HG02885 (cell line): ENCODE results near the gene DACH2.

Experiments used
- ATAC-seq: cut with Tn5 transposase; IDR thresholded peaks from one replicate; pipeline ENCODE4 v1.9.1; 2021; ENCODE audit warnings: mild to moderate bottlenecking; ENCODE audit not compliant: unreplicated experiment, poor library complexity

Gene DACH2

DNA sequence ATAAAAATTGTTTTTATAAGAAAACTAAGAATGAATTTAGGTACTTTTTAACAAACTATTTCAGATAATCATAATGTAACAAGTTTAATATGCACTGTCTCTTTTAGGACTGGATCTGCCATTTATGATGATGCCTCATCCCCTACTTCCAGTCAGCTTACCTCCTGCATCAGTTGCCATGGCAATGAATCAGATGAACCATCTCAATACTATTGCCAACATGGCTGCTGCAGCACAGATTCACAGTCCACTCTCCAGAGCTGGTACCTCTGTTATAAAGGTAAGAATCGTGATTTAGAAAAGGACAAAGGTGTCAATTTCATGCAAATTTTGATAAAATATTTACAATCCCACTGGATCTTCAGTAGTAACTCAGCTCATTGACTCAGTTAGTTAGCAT lies 566.2 kb downstream of the DACH2 start:
- no peak for ATAC-seq

DNA sequence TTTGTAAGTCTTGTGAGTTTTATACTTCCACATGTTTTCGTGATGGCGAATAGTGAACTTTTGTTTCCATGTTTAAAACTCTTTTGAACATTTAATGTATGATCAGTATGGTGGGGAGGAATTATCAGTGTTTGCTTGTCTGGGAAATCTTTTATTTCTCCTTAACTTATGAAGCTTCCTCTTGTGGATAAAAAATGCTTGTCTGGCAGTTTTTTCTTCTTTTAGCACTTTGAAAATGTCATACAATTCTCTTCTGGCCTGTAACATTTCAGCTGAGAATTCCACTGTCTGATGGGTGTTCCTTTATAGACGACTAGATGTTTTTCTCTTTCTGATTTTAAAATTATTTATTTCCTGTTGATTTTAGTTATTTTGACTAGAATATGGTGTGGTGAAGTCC lies 576.0 kb downstream of the DACH2 start:
- no peak for ATAC-seq

DNA sequence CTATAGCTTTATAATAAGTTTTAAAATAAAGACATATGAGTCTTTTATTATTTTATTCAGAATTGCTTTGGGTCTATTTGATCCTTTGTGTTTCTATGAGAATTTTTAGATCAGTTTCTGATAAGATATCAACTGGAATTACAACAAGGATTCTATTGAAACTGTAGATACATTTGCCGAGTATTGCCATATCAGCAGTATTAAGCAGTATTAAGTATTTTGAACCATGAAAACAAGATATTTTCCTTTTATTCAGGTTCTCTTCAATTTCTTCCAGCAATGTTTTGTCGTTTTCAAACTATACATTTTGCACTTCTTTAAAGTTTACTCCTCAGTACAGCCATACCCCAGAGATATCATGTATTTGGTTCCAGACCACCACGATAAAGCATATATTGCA lies 598.8 kb downstream of the DACH2 start:
- ATAC-seq = no peak

DNA sequence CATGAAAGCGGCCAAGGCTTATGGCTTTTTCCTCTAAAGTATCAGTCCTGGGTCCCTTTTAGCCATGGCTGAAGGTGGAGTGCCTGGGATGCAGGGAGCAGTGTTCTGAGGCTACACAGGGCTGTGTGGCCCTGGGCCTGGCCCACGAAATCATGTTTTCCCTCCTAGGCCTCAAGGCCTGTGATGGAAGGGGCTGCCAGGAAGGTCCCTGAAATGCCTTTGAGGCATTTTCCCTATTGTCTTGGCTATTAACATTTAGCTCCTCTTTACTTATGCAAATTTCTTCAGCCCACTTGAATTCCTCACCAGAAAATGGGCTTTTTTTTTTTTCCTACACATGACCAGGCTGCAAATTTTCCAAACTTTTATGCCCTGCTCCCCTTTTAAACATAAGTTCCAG lies 657.0 kb downstream of the DACH2 start:
- ATAC-seq = no peak

DNA sequence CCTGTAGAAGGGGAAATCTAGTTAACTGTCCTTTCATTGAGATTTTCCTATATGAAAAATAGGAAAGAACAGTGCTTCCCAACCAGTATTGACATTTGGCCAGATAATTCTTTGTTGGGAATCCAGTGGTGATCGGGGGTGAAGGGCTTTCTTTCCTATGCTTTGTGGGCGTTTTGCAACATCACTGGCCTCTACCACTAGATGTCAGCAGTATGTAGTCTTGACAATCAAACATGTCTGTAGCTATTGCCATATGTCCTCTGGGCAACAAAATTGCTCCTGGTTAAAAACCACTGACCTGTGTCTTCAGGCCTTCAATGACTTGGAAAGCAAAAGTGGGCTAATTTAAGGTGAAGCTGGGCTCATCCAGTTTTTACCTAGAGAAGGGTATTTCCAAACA lies 658.5 kb downstream of the DACH2 start:
- ATAC-seq = peak; percentile 85

DNA sequence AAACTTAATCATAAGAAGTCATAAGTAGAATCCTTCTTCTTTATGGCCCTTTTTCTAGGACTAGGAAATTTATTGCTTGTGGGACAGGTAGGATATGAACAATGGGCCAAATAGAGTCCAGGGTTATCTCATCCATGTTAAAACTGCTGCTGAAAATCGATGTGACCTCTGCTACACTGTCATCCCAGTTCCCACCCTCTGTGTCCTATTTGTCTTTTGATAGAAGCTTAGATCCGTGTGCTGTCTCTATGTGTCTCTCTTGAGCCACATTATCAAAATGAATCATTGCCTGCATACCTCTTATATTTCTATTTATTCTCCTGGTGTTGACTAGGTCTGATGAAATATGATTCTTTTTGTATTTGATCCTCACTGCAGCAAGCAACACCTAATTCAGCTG lies 661.4 kb downstream of the DACH2 start:
- no peak for ATAC-seq

DNA sequence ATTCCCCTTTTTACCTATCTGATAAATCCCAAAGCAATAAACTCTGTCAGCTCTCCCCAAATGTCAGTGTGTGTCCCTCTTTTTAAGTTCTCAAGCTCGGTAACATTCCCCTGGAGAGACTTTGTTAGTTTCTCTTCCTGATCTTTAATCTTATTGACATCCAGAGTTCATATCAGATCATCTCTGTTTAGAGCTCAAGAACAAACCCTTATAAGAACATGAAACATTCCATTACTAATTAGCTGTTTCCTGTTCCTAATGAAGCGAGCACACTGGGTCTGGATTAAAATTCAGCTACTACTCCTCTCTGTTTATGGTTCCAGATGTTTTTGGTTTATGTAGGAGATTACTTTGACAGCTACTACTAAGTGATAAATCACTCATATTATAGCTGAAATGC lies 681.5 kb downstream of the DACH2 start:
- ATAC-seq = no peak

DNA sequence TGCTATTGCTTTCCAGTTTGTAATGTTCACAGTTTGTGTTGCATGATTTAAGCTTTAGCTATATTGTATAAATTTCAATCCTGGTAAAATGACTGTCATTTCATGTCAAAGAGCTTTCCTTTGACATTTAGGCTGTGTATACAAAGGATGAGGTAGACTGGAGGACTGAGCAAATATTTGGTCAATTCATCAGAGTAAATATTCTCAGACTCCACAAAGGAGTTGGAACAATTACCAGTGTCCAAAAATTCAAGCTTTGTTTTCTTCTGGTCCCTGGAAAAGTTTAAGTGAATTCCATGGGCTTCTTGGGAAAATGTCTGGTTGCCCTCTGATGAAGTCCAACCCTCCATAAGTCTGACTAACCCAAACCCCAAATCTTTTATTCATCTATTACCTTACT lies 682.4 kb downstream of the DACH2 start:
- ATAC-seq = no peak

DNA sequence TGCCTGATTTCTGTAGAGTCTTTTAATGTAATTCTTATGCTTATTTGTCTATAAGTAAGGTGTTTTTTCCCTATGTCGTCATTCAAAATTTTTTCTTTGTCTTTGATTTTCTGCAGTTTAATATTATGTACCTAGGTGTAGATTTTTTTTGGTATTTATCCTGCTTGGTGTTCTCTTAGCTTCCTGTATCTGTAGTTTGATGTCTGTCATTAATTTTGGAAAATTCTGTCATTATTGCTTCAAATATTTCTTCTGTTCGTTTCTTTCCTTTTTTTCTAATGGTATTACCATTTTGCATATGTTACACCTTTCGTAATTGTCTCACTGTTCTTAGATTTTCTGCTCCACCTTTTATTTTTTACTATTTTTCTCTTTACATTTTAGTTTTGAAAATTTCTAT lies 696.9 kb downstream of the DACH2 start:
- no peak for ATAC-seq
